OCI-LY7 (cell line): ENCODE measurements around the gene RANBP3L. TPM values are rescaled to one million over a fixed set of nuclear protein-coding genes. Genes with fewer than 3 reads are reported as not detected.
"Not testable (repeated sequence)": the region's sequence is repeated elsewhere in the genome, so short reads cannot be mapped to it uniquely, and the experiment has no call there.

Experiments used
- BruUV-seq: library from RNA; stranded (reverse); fragments of 400-500 nt; replicated peaks from 2 replicates; lab custom pipeline; 2021; lab: Mats Ljungman, UMichigan
- CTCF ChIA-PET: fragments of 300-600 bp; sonication (Branson Sonifier 250); formaldehyde crosslinking; loops from one replicate; lab custom pipeline; 2022; ENCODE audit warnings: antibody characterized with exemption; ENCODE audit not compliant: unreplicated experiment; lab: Charles Lee
- POLR2A ChIA-PET: fragments of 300-600 bp; sonication (Branson Sonifier 250); formaldehyde crosslinking; loops from one replicate; lab custom pipeline; 2022; ENCODE audit warnings: antibody characterized with exemption; lab: Charles Lee
- DNase-seq: peaks from one replicate; pipeline ENCODE4 v3.0.0-alpha.2; 2015; ENCODE audit warnings: low spot score
- H2AFZ ChIP-seq: fragments of 200-600 bp; sonication (generic), shearing (Covaris generic); 2 replicates; pipeline ENCODE4 v1.6.1; 2014; ENCODE audit warnings: mild to moderate bottlenecking, antibody characterized with exemption, low read length, moderate library complexity
- H3K27ac ChIP-seq: fragments of 200-600 bp; sonication (generic); 2 replicates; pipeline ENCODE4 v1.5.1; 2014; ENCODE audit warnings: mixed run types, low read depth, mild to moderate bottlenecking, moderate library complexity, low read length, inconsistent platforms; ENCODE audit not compliant: poor library complexity, severe bottlenecking
- H3K36me3 ChIP-seq: fragments of 200-600 bp; sonication (generic); 2 replicates; pipeline ENCODE4 v1.6.1; 2014; ENCODE audit warnings: mild to moderate bottlenecking, antibody characterized with exemption, low read length, moderate library complexity, mixed read lengths; ENCODE audit not compliant: insufficient read depth
- H3K4me1 ChIP-seq: fragments of 200-600 bp; sonication (generic); 2 replicates; pipeline ENCODE4 v1.5.1; 2014; ENCODE audit warnings: mild to moderate bottlenecking, low read length; ENCODE audit not compliant: insufficient read depth, poor library complexity, severe bottlenecking
- H3K4me2 ChIP-seq: fragments of 200-600 bp; sonication (generic); 2 replicates; pipeline ENCODE4 v1.6.1; 2014; ENCODE audit warnings: mild to moderate bottlenecking, low read length
- H3K4me3 ChIP-seq: fragments of 200-600 bp; sonication (generic); 2 replicates; pipeline ENCODE4 v1.5.1; 2014; ENCODE audit warnings: mild to moderate bottlenecking, low read depth, low read length; ENCODE audit not compliant: poor library complexity, severe bottlenecking
- H3K79me2 ChIP-seq: fragments of 200-600 bp; sonication (generic); 2 replicates; pipeline ENCODE4 v1.6.1; 2016; ENCODE audit warnings: low read depth, mild to moderate bottlenecking, low read length, moderate library complexity, mixed read lengths; ENCODE audit not compliant: insufficient read depth
- H3K9me2 ChIP-seq: fragments of 200-600 bp; sonication (generic); 2 replicates; pipeline ENCODE4 v1.6.1; 2016; ENCODE audit warnings: mild to moderate bottlenecking, low read length, mixed read lengths; ENCODE audit not compliant: insufficient read depth
- H3K9me3 ChIP-seq: fragments of 200-600 bp; sonication (generic); 2 replicates; pipeline ENCODE4 v1.6.1; 2014; ENCODE audit warnings: mild to moderate bottlenecking, mixed run types, low read length, mixed read lengths
- H4K20me1 ChIP-seq: fragments of 200-600 bp; sonication (generic); 2 replicates; pipeline ENCODE4 v1.6.1; 2014; ENCODE audit warnings: mild to moderate bottlenecking, antibody characterized with exemption, low read length, moderate library complexity, mixed read lengths; ENCODE audit not compliant: insufficient read depth
- EZH2phosphoT487 ChIP-seq: fragments of 200-600 bp; sonication (generic); IDR thresholded peaks from 2 replicates; pipeline ENCODE4 v1.6.1; 2018; ENCODE audit warnings: low read depth, borderline replicate concordance, mild to moderate bottlenecking, mixed run types, antibody characterized with exemption, low read length, moderate library complexity, mixed read lengths
- intact Hi-C: fragments of 100-400 bp; cut with micrococcal nuclease; formaldehyde crosslinking; loops from one replicate; pipeline ENCODE4 v1.10.0; 2022; ENCODE audit not compliant: unreplicated experiment
- total RNA-seq, 2 experiments: library from RNA; depleted of rRNA in 1 of 2; stranded (reverse); fragments of >200 nt in 1 of 2; shearing (Covaris generic) in 1 of 2; gene quantifications; 2 replicates each; pipeline ENCODE4 v1.2.3, GENCODE V29; 2014 to 2022
- TF ChIP-seq, protein P1 (sequence below): fragments of 200-600 bp; sonication (generic); conservative IDR thresholded peaks from 2 replicates; pipeline ENCODE4 v1.5.1; 2014; ENCODE audit warnings: mild to moderate bottlenecking, antibody characterized with exemption, low read length, moderate library complexity, mixed read lengths

The RANBP3L gene
- total RNA-seq, 2 experiments from 2014 or later = not detected

DNA sequence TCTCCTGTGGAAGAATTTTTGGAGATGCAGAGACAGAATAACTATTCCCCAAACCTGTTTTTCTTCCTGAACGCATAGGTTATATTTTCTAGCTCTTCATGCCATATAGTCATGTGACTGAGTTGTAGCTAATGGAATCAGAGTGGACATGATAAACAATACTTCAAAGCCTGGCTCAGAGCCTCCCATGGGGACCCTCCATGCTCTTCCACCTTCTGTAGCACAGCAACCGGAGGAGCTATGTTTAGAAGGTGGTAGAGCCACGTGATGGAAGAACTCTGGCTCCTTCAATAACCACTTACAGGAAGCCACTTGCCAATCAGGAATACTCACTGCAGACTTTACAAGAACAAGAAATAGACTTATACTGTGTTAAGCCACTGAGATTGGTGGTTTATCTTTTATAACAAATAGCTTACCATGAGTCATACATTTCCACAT, 99.2 kb downstream of the RANBP3L start:
- no peak for DNase-seq
- Histone ChIP-seq H3K4me3 (no peak overlapping the region), H3K36me3 (peaks cover 37% of the 10 kb centered on the region), H3K79me2 (no peaks in the 10 kb centered on the region), H3K4me1 (no peaks in the 10 kb centered on the region), H4K20me1 (no peaks in the 10 kb centered on the region), H3K27ac (no peak overlapping the region), H3K9me3 (no peaks in the 10 kb centered on the region), H2AFZ (no peak overlapping the region), H3K4me2 (no peak overlapping the region), H3K9me2 (no peaks in the 10 kb centered on the region)
- CTCF ChIA-PET = interaction anchor here (0.8 kb wide), 1 partner anchor 57 kb away, joined by 4 read pairs; no protein-coding TSS in a partner anchor
- no peak for TF ChIP-seq EZH2phosphoT487
- TF ChIP-seq, protein P1, sequence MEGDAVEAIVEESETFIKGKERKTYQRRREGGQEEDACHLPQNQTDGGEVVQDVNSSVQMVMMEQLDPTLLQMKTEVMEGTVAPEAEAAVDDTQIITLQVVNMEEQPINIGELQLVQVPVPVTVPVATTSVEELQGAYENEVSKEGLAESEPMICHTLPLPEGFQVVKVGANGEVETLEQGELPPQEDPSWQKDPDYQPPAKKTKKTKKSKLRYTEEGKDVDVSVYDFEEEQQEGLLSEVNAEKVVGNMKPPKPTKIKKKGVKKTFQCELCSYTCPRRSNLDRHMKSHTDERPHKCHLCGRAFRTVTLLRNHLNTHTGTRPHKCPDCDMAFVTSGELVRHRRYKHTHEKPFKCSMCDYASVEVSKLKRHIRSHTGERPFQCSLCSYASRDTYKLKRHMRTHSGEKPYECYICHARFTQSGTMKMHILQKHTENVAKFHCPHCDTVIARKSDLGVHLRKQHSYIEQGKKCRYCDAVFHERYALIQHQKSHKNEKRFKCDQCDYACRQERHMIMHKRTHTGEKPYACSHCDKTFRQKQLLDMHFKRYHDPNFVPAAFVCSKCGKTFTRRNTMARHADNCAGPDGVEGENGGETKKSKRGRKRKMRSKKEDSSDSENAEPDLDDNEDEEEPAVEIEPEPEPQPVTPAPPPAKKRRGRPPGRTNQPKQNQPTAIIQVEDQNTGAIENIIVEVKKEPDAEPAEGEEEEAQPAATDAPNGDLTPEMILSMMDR = no peak
- BruUV-seq = no TSS peak
- intact Hi-C loops = no loop called here
- POLR2A ChIA-PET = interaction anchor here (0.9 to 1.3 kb wide), 3 partner anchors 9 to 24 kb away, joined by 3 to 4 read pairs (median 3); no protein-coding TSS in a partner anchor

GRCh38 chr5:36200513-36200912, 101.2 kb downstream of the RANBP3L start:
- ChIA-PET POLR2A (interaction anchor here (1.1 to 1.4 kb wide), 3 partner anchors 17 to 50 kb away, joined by 3 to 5 read pairs (median 3); partner anchors contain the start of genes LMBRD2 and SKP2), CTCF (no interaction called here)
- DNase-seq = no peak
- TF ChIP-seq EZH2phosphoT487 = no peak
- TF ChIP-seq, protein P1 = no peak
- Histone ChIP-seq H2AFZ (no peak overlapping the region), H3K4me3 (no peak overlapping the region), H3K9me3 (no peaks in the 10 kb centered on the region), H4K20me1 (no peaks in the 10 kb centered on the region), H3K79me2 (no peaks in the 10 kb centered on the region), H3K27ac (no peak overlapping the region), H3K9me2 (no peaks in the 10 kb centered on the region), H3K4me1 (no peaks in the 10 kb centered on the region), H3K4me2 (no peak overlapping the region), H3K36me3 (peaks cover 49% of the 10 kb centered on the region)
- intact Hi-C loops = no loop called here
- no TSS peak for BruUV-seq

DNA sequence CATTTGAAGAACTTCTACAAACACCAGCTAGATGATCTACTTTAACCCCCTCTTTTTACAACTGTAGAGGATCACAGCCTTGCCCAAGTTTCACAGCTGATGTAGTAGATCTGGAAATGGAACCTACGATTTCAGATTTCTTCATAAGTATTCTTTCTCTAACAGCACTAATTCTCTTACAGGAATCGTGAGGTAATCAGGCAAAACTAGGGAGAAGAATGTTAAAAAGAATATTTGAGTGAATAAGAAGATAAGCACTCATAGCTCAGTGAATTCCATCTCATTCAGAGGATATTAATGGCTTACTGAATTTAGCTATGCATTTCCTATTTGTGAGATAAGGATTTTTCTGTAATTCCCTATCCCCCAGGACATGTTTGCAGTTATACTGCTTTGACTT, 102.1 kb downstream of the RANBP3L start:
- ChIA-PET POLR2A (interaction anchor here (0.7 to 2.3 kb wide), 5 partner anchors 8 to 111 kb away, joined by 3 to 6 read pairs (median 3); no protein-coding TSS in a partner anchor), CTCF (no interaction called here)
- Histone ChIP-seq H3K36me3 (peaks cover 52% of the 10 kb centered on the region), H3K27ac (no peak overlapping the region), H3K9me2 (no peaks in the 10 kb centered on the region), H3K9me3 (no peaks in the 10 kb centered on the region), H2AFZ (no peak overlapping the region), H4K20me1 (no peaks in the 10 kb centered on the region), H3K79me2 (no peaks in the 10 kb centered on the region), H3K4me1 (no peaks in the 10 kb centered on the region), H3K4me3 (no peak overlapping the region), H3K4me2 (no peak overlapping the region)
- no TSS peak for BruUV-seq
- TF ChIP-seq EZH2phosphoT487 = no peak
- TF ChIP-seq, protein P1 = no peak
- no peak for DNase-seq
- intact Hi-C loops = loop anchor here (10.0 kb wide), 1 partner anchor 305 kb away; no protein-coding TSS in a partner anchor

GRCh38 chr5:36198783-36199182, 102.9 kb downstream of the RANBP3L start:
- H3K79me2 ChIP-seq, H4K20me1 ChIP-seq, H3K27ac ChIP-seq, H3K4me3 ChIP-seq, BruUV-seq, H2AFZ ChIP-seq, CTCF ChIA-PET, H3K4me1 ChIP-seq, DNase-seq, H3K9me2 ChIP-seq, H3K9me3 ChIP-seq, H3K4me2 ChIP-seq: not testable (repeated sequence)
- H3K36me3 ChIP-seq = peaks cover 60% of the 10 kb centered on the region
- intact Hi-C loops = loop anchor here (10.0 kb wide), 1 partner anchor 306 kb away; no protein-coding TSS in a partner anchor
- POLR2A ChIA-PET = interaction anchor here (0.7 to 2.3 kb wide), 3 partner anchors 9 to 112 kb away, joined by 3 to 6 read pairs (median 3); no protein-coding TSS in a partner anchor
